ENCODE data around the gene TRIM7.

DNA sequence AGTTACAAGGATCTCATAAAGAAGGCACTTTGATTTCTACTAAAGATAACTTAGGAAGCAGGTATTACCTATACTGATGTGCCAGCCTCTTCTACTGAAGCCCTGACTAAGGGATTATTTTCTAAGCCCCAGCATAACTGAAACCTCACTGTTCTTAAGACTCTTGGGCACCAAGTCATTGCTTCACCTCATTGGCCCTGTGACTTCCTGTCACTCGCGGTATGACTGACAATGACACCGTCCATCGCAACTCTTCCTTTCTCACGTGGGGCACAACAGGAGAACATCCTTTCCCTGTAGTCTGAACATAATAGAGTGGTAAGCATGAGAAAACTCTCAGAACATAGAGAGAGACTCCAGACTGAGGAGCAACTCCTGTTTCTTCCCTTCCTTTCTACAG lies 51.2 kb downstream of the TRIM7 start:
- no peak for TF ChIP-seq CTCF (IDR thresholded peaks at IDR 0.05)
- TF ChIP-seq POLR2AphosphoS5 (IDR thresholded peaks at IDR 0.05) = no peak
- TF ChIP-seq POLR2A (IDR thresholded peaks at IDR 0.05) = no peak

Measured in sigmoid colon (tissue), 4 donors.